HepG2 (cell line): Measurements from ENCODE around the gene SELENOW. TPM values are rescaled to one million over a fixed set of nuclear protein-coding genes. Genes with fewer than 3 reads are reported as not detected.

Experiments
- MIER3 ChIP-seq: IDR thresholded peaks from 2 replicates; pipeline ENCODE4 v1.6.1; 2016; ENCODE audit warnings: missing compliant biosample characterization, borderline replicate concordance
- RBAK ChIP-seq: sonication (generic); formaldehyde crosslinking; IDR thresholded peaks from 2 replicates; pipeline ENCODE4 v1.5.1; 2020; ENCODE audit warnings: mild to moderate bottlenecking, missing genetic modification reagents
- STAG1 ChIP-seq: sonication (generic); formaldehyde crosslinking; IDR thresholded peaks from 2 replicates; pipeline ENCODE4 v1.4.0; 2020; ENCODE audit warnings: missing genetic modification reagents
- TEF ChIP-seq: sonication (generic); formaldehyde crosslinking; IDR thresholded peaks from 2 replicates; pipeline ENCODE4 v1.5.0; 2020; ENCODE audit warnings: missing genetic modification reagents
- XRCC5 ChIP-seq: fragments of 200-400 bp; formaldehyde crosslinking; optimal IDR thresholded peaks from 2 replicates; pipeline ENCODE3; 2017; ENCODE audit warnings: mild to moderate bottlenecking, low read length
- ZBTB14 ChIP-seq: sonication (generic); formaldehyde crosslinking; IDR thresholded peaks from 2 replicates; pipeline ENCODE4 v1.4.0; 2020; ENCODE audit warnings: missing genetic modification reagents
- ZBTB39 ChIP-seq: sonication (generic); formaldehyde crosslinking; IDR thresholded peaks from 2 replicates; pipeline ENCODE4 v1.5.0; 2020; ENCODE audit warnings: missing genetic modification reagents
- ZNF619 ChIP-seq: sonication (generic); formaldehyde crosslinking; IDR thresholded peaks from 2 replicates; pipeline ENCODE4 v1.4.0; 2020; ENCODE audit warnings: mild to moderate bottlenecking, missing genetic modification reagents
- ZNF639 ChIP-seq: conservative IDR thresholded peaks from 2 replicates; pipeline ENCODE4 v1.6.1; 2018; ENCODE audit warnings: missing genetic modification reagents
- ZNF710 ChIP-seq: sonication (generic); formaldehyde crosslinking; IDR thresholded peaks from 2 replicates; pipeline ENCODE4 v1.5.0; 2020; ENCODE audit warnings: mild to moderate bottlenecking, missing genetic modification reagents, borderline replicate concordance
- polyA plus RNA-seq, 8 experiments: library from polyadenylated mRNA; depleted of rRNA in 3 of 8; stranded (reverse) in 7 of 8; unstranded in 1 of 8; fragments of >200 nt; fragmentation: Illumina TruSeq in 4 of 8; extraction: Trizol in 4 of 8; gene quantifications; 2 replicates each; pipeline versions ENCODE4 v1.2.1 to v1.2.3, GENCODE V29; 2011 to 2016; ENCODE audit warnings: low read depth in 4 of 8, missing spikeins in 1 of 8, mixed read lengths in 1 of 8; ENCODE audit not compliant: insufficient read depth in 1 of 8
- total RNA-seq, 5 experiments: library from RNA; depleted of rRNA; stranded (reverse); fragments of >200 nt; fragmentation: Illumina TruSeq; extraction: Trizol; gene quantifications; 2 replicates each; pipeline ENCODE4 v1.2.3, GENCODE V29; 2016; ENCODE audit warnings: low read depth in 1 of 5
- TF ChIP-seq, protein P1 (sequence below): fragments of 450-650 bp; IDR thresholded peaks from 2 replicates; pipeline ENCODE4 v1.6.1; 2017; ENCODE audit warnings: mild to moderate bottlenecking
- TF ChIP-seq, protein P2 (sequence below): sonication (generic); formaldehyde crosslinking; IDR thresholded peaks from 2 replicates; pipeline ENCODE4 v1.4.0; 2020; ENCODE audit warnings: low read depth, missing genetic modification reagents

Gene SELENOW
- total and polyA plus RNA-seq, 2 of the 13 experiments (the other 11 are each of a cell fraction or from before 2014, with no cell fraction given), result 50.3 to 64.7 TPM

DNA sequence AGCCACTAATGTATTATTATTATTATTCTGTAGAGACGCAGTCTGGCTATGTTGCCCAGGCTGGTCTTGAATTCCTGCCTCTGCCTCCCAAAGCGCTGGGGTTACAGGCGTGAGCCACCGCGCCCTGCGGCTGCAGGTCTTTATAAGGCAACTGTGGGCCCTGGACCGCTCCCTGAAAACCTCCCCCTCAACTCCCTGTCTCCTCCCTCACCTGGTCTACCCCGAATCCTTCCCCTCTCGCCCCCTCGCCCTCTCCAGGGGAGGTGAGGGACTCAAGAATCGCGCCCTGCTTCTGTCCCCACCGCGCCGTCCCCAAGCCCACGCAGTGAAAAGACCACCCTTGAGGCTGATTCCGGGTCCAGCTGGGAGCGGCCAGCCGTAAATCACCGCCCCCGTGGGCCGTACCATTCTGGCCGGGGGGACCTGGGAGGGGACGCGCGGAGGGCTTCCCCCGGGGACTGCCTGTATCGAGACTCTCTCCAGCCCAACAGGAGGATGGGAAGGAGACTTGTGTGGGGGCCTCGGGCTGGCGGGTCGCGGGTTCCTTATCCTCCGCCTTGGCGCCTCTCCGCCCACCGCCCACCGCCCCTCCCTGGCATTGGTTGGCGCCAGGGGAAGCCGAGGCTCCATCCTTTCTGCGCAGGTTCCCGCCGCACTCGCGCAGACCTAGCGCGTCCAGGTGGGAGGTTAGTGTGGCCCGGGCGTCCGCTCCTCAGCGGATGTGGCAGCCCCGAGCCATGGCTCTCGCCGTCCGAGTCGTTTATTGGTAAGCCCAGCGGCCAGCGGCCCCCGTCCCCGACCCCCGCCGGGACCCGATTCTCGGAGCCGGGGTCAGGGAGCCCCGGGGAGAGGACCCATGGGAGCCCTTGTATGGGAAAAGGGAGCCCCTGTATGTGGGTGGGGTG, at the start of gene SELENOW (continued):
- peak; percentile 25; the same call in 1 of the 2 replicates for TF ChIP-seq ZBTB14 (CRISPR knock-in tag)
- no peak for TF ChIP-seq STAG1
- TF ChIP-seq ZNF710 (CRISPR knock-in tag), result peak; percentile 41; the same call in 1 of the 2 replicates
- no peak for TF ChIP-seq MIER3 (CRISPR knock-in tag)
- TF ChIP-seq, protein P1, sequence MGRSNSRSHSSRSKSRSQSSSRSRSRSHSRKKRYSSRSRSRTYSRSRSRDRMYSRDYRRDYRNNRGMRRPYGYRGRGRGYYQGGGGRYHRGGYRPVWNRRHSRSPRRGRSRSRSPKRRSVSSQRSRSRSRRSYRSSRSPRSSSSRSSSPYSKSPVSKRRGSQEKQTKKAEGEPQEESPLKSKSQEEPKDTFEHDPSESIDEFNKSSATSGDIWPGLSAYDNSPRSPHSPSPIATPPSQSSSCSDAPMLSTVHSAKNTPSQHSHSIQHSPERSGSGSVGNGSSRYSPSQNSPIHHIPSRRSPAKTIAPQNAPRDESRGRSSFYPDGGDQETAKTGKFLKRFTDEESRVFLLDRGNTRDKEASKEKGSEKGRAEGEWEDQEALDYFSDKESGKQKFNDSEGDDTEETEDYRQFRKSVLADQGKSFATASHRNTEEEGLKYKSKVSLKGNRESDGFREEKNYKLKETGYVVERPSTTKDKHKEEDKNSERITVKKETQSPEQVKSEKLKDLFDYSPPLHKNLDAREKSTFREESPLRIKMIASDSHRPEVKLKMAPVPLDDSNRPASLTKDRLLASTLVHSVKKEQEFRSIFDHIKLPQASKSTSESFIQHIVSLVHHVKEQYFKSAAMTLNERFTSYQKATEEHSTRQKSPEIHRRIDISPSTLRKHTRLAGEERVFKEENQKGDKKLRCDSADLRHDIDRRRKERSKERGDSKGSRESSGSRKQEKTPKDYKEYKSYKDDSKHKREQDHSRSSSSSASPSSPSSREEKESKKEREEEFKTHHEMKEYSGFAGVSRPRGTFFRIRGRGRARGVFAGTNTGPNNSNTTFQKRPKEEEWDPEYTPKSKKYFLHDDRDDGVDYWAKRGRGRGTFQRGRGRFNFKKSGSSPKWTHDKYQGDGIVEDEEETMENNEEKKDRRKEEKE, result no peak
- TF ChIP-seq ZNF619, result no peak; the same call in 1 of the 2 replicates
- TF ChIP-seq XRCC5, result peak; percentile 32
- 0 out of 2 replicates have a peak, but pooled peaks have one; percentile 32 for TF ChIP-seq RBAK
- no peak for TF ChIP-seq TEF
- no peak for TF ChIP-seq ZBTB39
- TF ChIP-seq, protein P2, sequence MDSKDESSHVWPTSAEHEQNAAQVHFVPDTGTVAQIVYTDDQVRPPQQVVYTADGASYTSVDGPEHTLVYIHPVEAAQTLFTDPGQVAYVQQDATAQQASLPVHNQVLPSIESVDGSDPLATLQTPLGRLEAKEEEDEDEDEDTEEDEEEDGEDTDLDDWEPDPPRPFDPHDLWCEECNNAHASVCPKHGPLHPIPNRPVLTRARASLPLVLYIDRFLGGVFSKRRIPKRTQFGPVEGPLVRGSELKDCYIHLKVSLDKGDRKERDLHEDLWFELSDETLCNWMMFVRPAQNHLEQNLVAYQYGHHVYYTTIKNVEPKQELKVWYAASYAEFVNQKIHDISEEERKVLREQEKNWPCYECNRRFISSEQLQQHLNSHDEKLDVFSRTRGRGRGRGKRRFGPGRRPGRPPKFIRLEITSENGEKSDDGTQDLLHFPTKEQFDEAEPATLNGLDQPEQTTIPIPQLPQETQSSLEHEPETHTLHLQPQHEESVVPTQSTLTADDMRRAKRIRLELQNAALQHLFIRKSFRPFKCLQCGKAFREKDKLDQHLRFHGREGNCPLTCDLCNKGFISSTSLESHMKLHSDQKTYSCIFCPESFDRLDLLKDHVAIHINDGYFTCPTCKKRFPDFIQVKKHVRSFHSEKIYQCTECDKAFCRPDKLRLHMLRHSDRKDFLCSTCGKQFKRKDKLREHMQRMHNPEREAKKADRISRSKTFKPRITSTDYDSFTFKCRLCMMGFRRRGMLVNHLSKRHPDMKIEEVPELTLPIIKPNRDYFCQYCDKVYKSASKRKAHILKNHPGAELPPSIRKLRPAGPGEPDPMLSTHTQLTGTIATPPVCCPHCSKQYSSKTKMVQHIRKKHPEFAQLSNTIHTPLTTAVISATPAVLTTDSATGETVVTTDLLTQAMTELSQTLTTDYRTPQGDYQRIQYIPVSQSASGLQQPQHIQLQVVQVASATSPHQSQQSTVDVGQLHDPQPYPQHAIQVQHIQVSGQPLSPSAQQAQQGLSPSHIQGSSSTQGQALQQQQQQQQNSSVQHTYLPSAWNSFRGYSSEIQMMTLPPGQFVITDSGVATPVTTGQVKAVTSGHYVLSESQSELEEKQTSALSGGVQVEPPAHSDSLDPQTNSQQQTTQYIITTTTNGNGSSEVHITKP (CRISPR knock-in tag), result peak; percentile 100
- TF ChIP-seq ZNF639, result no peak
